DOHH2 (cell line): ENCODE data around the gene SLC12A3.

Experiments used
- H3F3A ChIP-seq: fragments of 200-600 bp; sonication (generic), shearing (Covaris generic); 2 replicates; pipeline ENCODE4 v1.6.0; 2016; ENCODE audit warnings: antibody characterized with exemption, mild to moderate bottlenecking; ENCODE audit not compliant: control insufficient read depth, insufficient read depth
- H3K27ac ChIP-seq: fragments of 200-600 bp; sonication (generic); 2 replicates; pipeline ENCODE4 v1.5.1; 2014; ENCODE audit warnings: low read depth, mild to moderate bottlenecking, low read length, moderate library complexity
- H3K27me3 ChIP-seq: fragments of 200-600 bp; sonication (generic); 2 replicates; pipeline ENCODE4 v1.6.1; 2014; ENCODE audit warnings: mild to moderate bottlenecking, low read length, mixed read lengths; ENCODE audit not compliant: control insufficient read depth
- H3K36me3 ChIP-seq: fragments of 200-600 bp; sonication (generic); 2 replicates; pipeline ENCODE4 v1.6.1; 2014; ENCODE audit warnings: mild to moderate bottlenecking, low read length, moderate library complexity, mixed read lengths; ENCODE audit not compliant: control insufficient read depth
- H3K4me1 ChIP-seq: fragments of 200-600 bp; sonication (generic); 2 replicates; pipeline ENCODE4 v1.6.1; 2014; ENCODE audit warnings: mild to moderate bottlenecking, low read length, mixed read lengths; ENCODE audit not compliant: control insufficient read depth
- H3K4me2 ChIP-seq: fragments of 200-600 bp; sonication (generic); 2 replicates; pipeline ENCODE4 v1.6.0; 2014; ENCODE audit warnings: mild to moderate bottlenecking, low read length, moderate library complexity
- H3K4me3 ChIP-seq: fragments of 200-600 bp; sonication (generic); 2 replicates; pipeline ENCODE4 v1.5.1; 2014; ENCODE audit warnings: mild to moderate bottlenecking, low read length, mixed read lengths
- H3K79me2 ChIP-seq: fragments of 200-600 bp; sonication (generic); 2 replicates; pipeline ENCODE4 v1.6.1; 2014; ENCODE audit warnings: mild to moderate bottlenecking, low read length, mixed read lengths; ENCODE audit not compliant: control insufficient read depth
- H3K9me2 ChIP-seq: fragments of 200-600 bp; sonication (generic); replicated peaks from 2 replicates; pipeline ENCODE4 v1.6.1; 2014; ENCODE audit warnings: mild to moderate bottlenecking, low read length, mixed read lengths; ENCODE audit not compliant: control insufficient read depth
- H3K9me3 ChIP-seq: fragments of 200-600 bp; sonication (generic); 2 replicates; pipeline ENCODE4 v1.6.1; 2014; ENCODE audit warnings: antibody characterized with exemption, low read length, mixed read lengths; ENCODE audit not compliant: control insufficient read depth, insufficient read depth
- H4K20me1 ChIP-seq: fragments of 200-600 bp; sonication (generic); 2 replicates; pipeline ENCODE4 v1.6.0; 2014; ENCODE audit warnings: low read depth, mild to moderate bottlenecking, antibody characterized with exemption, low read length, moderate library complexity; ENCODE audit not compliant: control insufficient read depth, insufficient read depth
- CTCF ChIP-seq: fragments of 200-600 bp; sonication (generic); IDR thresholded peaks from one replicate; pipeline ENCODE4 v1.5.1; 2014; ENCODE audit warnings: antibody characterized with exemption, mild to moderate bottlenecking, low read depth, low read length; ENCODE audit not compliant: poor library complexity, severe bottlenecking
- EZH2phosphoT487 ChIP-seq: fragments of 200-600 bp; sonication (generic); IDR thresholded peaks from 2 replicates; pipeline ENCODE4 v1.6.1; 2017; ENCODE audit warnings: borderline replicate concordance, mild to moderate bottlenecking, antibody characterized with exemption, low read length, moderate library complexity, mixed read lengths

SLC12A3 gene

GRCh38 chr16:56877486-56878182 lies 12.6 kb downstream of the SLC12A3 start:
- no peak for TF ChIP-seq CTCF
- no peak for TF ChIP-seq EZH2phosphoT487
- Histone ChIP-seq H3K4me3 (no peak overlapping the region), H3K4me2 (no peak overlapping the region), H3K9me2 (no peaks in the 10 kb centered on the region), H3K27ac (no peak overlapping the region), H3K4me1 (peaks cover 18% of the 10 kb centered on the region), H4K20me1 (no peaks in the 10 kb centered on the region), H3K36me3 (no peaks in the 10 kb centered on the region), H3F3A (no peaks in the 10 kb centered on the region), H3K79me2 (no peaks in the 10 kb centered on the region), H3K9me3 (no peaks in the 10 kb centered on the region), H3K27me3 (no peaks in the 10 kb centered on the region)

GRCh38 chr16:56878282-56878854 lies 13.4 kb downstream of the SLC12A3 start:
- Histone ChIP-seq H3K36me3 (no peaks in the 10 kb centered on the region), H3K4me3 (no peak overlapping the region), H3K27me3 (no peaks in the 10 kb centered on the region), H3F3A (no peaks in the 10 kb centered on the region), H3K79me2 (no peaks in the 10 kb centered on the region), H3K4me1 (peaks cover 18% of the 10 kb centered on the region), H3K27ac (no peak overlapping the region), H3K9me2 (no peaks in the 10 kb centered on the region), H3K9me3 (no peaks in the 10 kb centered on the region), H4K20me1 (no peaks in the 10 kb centered on the region), H3K4me2 (no peak overlapping the region)
- no peak for TF ChIP-seq CTCF
- TF ChIP-seq EZH2phosphoT487, result no peak

GRCh38 chr16:56879276-56879675 lies 14.3 kb downstream of the SLC12A3 start:
- Histone ChIP-seq H3K4me1 (peaks cover 18% of the 10 kb centered on the region), H3K36me3 (no peaks in the 10 kb centered on the region), H3K79me2 (no peaks in the 10 kb centered on the region), H3K4me2 (no peak overlapping the region), H3K27me3 (no peaks in the 10 kb centered on the region), H3K9me3 (no peaks in the 10 kb centered on the region), H3K27ac (no peak overlapping the region), H3K4me3 (no peak overlapping the region), H3K9me2 (no peaks in the 10 kb centered on the region), H4K20me1 (no peaks in the 10 kb centered on the region), H3F3A (no peaks in the 10 kb centered on the region)
- TF ChIP-seq EZH2phosphoT487 (no peak), CTCF (no peak)
